Natural killer cell (primary cell): Measurements from ENCODE around the gene BLACAT1. TPM values are rescaled to one million over a fixed set of nuclear protein-coding genes. Genes with fewer than 3 reads are reported as not detected.

Experiments
- ATAC-seq, 3 donors: fragments of 150-1000 bp in 2 of 3; fragments of 200-7000 bp in 1 of 3; cut with Tn5 transposase; 1 replicate in 1 of 3; 2 replicates in 2 of 3; pipeline ENCODE4 v1.10.0; 2021; ENCODE audit warnings: mild to moderate bottlenecking in 2 of 3, moderate library complexity in 2 of 3
- DNase-seq, 2 donors: peaks; one replicate each; pipeline versions ENCODE4 v3.0.0 to v3.0.0-alpha.2; 2013 to 2021; ENCODE audit warnings: mixed read lengths in 1 of 2
- H3K27ac ChIP-seq: one replicate; pipeline ENCODE4 v1.5.1; 2013; ENCODE audit warnings: mild to moderate bottlenecking, low read length
- H3K27me3 ChIP-seq: one replicate; pipeline ENCODE4 v1.6.1; 2013; ENCODE audit warnings: low read length; ENCODE audit not compliant: control insufficient read depth, insufficient read depth
- H3K36me3 ChIP-seq: one replicate; pipeline ENCODE4 v1.6.1; 2013; ENCODE audit warnings: low read length; ENCODE audit not compliant: control insufficient read depth, insufficient read depth
- H3K4me1 ChIP-seq: one replicate; pipeline ENCODE4 v1.6.1; 2013; ENCODE audit warnings: low read length; ENCODE audit not compliant: control insufficient read depth, insufficient read depth
- H3K4me3 ChIP-seq: one replicate; pipeline ENCODE4 v1.5.1; 2013; ENCODE audit warnings: low read length
- H3K9me3 ChIP-seq: one replicate; pipeline ENCODE4 v1.6.1; 2013; ENCODE audit warnings: low read length; ENCODE audit not compliant: control insufficient read depth, insufficient read depth
- H3K27ac Mint-ChIP-seq, 2 donors: one replicate each; pipeline ENCODE4 v1.8.0; 2022; ENCODE audit warnings: mild to moderate bottlenecking in 2 of 2, mixed read lengths in 2 of 2, moderate library complexity in 1 of 2
- H3K27me3 Mint-ChIP-seq, 2 donors: one replicate each; pipeline ENCODE4 v1.8.0; 2022; ENCODE audit warnings: low read depth in 2 of 2, mixed read lengths in 2 of 2
- H3K36me3 Mint-ChIP-seq: one replicate; pipeline ENCODE4 v1.8.0; 2022; ENCODE audit warnings: mixed read lengths
- H3K4me1 Mint-ChIP-seq, 2 donors: one replicate each; pipeline ENCODE4 v1.8.0; 2022; ENCODE audit warnings: mixed read lengths in 2 of 2
- H3K4me3 Mint-ChIP-seq: one replicate; pipeline ENCODE4 v1.8.0; 2022; ENCODE audit warnings: mild to moderate bottlenecking, moderate library complexity, mixed read lengths
- H3K9me3 Mint-ChIP-seq, 2 donors: one replicate each; pipeline ENCODE4 v1.8.0; 2022; ENCODE audit warnings: mixed read lengths in 2 of 2
- CTCF ChIP-seq: fragments of 200-600 bp; IDR thresholded peaks from one replicate; pipeline ENCODE4 v1.8.0; 2022; ENCODE audit warnings: antibody characterized with exemption
- WGBS: methylation state at CpG from one replicate; pipeline ENCODE4 v1.1.7; 2013; ENCODE audit warnings: missing lambda C conversion rate; ENCODE audit not compliant: insufficient coverage; 5-methylcytosine and 5-hydroxymethylcytosine counted together
- intact Hi-C: fragments of 100-400 bp; cut with micrococcal nuclease; formaldehyde crosslinking; loops from one replicate; pipeline ENCODE4 v1.14.2; 2022
- total RNA-seq, 4 donors: library from RNA; stranded (reverse); fragments of 120-200 nt in 1 of 4; gene quantifications; one replicate each; pipeline versions ENCODE4 v1.2.3 to v1.2.4, GENCODE V29; 2013 to 2022

The BLACAT1 gene
- total RNA-seq, 3 donors from 2014 or later (not counting 1 experiment from before 2014, with no cell fraction given) = 0.09 to 0.13 TPM; not detected in 1

- H3K4me1 ChIP-seq = peaks cover 7% of the 10 kb centered on the region
- no peak overlapping the region for H3K27ac ChIP-seq
- Mint-ChIP-seq H3K27ac (no peak overlapping the region), H3K27me3 (peaks cover 4 to 19% of the 10 kb centered on the region in 2 donors), H3K9me3 (no peaks in the 10 kb centered on the region), H3K4me3 (no peak overlapping the region), H3K4me1 (no peaks in the 10 kb centered on the region), H3K36me3 (no peaks in the 10 kb centered on the region)
- H3K9me3 ChIP-seq = no peaks in the 10 kb centered on the region
- DNase-seq = no peak
- no peaks in the 10 kb centered on the region for H3K36me3 ChIP-seq
- TF ChIP-seq CTCF = no peak
- H3K27me3 ChIP-seq = peaks cover 2% of the 10 kb centered on the region
- 85% methylated on average over 18 of the region's 19 CpGs for WGBS
- intact Hi-C loops = no loop called here
- no peak for ATAC-seq
- no peak overlapping the region for H3K4me3 ChIP-seq
These were observed 8.1 kb downstream of the BLACAT1 start for GRCh38 chr1:205447457-205448341.

- Histone ChIP-seq H3K4me1 (peaks cover 14% of the 10 kb centered on the region), H3K36me3 (no peaks in the 10 kb centered on the region), H3K27ac (no peak overlapping the region), H3K9me3 (no peaks in the 10 kb centered on the region), H3K4me3 (no peak overlapping the region), H3K27me3 (no peaks in the 10 kb centered on the region)
- WGBS = 92% methylated on average over 8 of the region's 9 CpGs
- no peak for DNase-seq
- Mint-ChIP-seq H3K9me3 (no peaks in the 10 kb centered on the region), H3K27ac (no peak overlapping the region), H3K36me3 (no peaks in the 10 kb centered on the region), H3K4me1 (peaks cover 2 to 4% of the 10 kb centered on the region in 2 donors), H3K27me3 (peaks cover 0 to 16% of the 10 kb centered on the region in 2 donors), H3K4me3 (no peak overlapping the region)
- intact Hi-C loops = no loop called here
- no peak for ATAC-seq
- no peak for TF ChIP-seq CTCF
These were observed 9.0 kb downstream of the BLACAT1 start for GRCh38 chr1:205446828-205447227.

- WGBS = 96% methylated on average over 4 of the region's 5 CpGs
- peaks cover 15 to 16% of the 10 kb centered on the region in 2 donors for H3K4me1 Mint-ChIP-seq
- no peaks in the 10 kb centered on the region for H3K36me3 ChIP-seq
- no peak for ATAC-seq
- no peaks in the 10 kb centered on the region for H3K9me3 ChIP-seq
- no peak overlapping the region for H3K4me3 ChIP-seq
- peaks cover 26% of the 10 kb centered on the region for H3K4me1 ChIP-seq
- H3K4me3 Mint-ChIP-seq = no peak overlapping the region
- intact Hi-C loops = no loop called here
- no peak for DNase-seq
- no peaks in the 10 kb centered on the region for H3K27me3 ChIP-seq
- H3K36me3 Mint-ChIP-seq = no peaks in the 10 kb centered on the region
- H3K27me3 Mint-ChIP-seq = peaks cover 0 to 8% of the 10 kb centered on the region in 2 donors
- no peaks in the 10 kb centered on the region for H3K9me3 Mint-ChIP-seq
- no peak overlapping the region for H3K27ac ChIP-seq
- no peak overlapping the region for H3K27ac Mint-ChIP-seq
- TF ChIP-seq CTCF = no peak
These were observed 10.3 kb downstream of the BLACAT1 start for GRCh38 chr1:205445646-205445935.
